GM12874 (cell line): Measurements from ENCODE around the gene C1orf115.

ENCODE experiments used
- CTCF ChIP-seq: IDR thresholded peaks from 2 replicates; pipeline ENCODE4 v1.5.1; 2011; ENCODE audit warnings: low read depth, mild to moderate bottlenecking, control low read depth, low read length, moderate library complexity; ENCODE audit not compliant: insufficient read depth

The C1orf115 gene

GRCh38 chr1:220732621-220733020, 42.5 kb downstream of the C1orf115 start:
- no peak for TF ChIP-seq CTCF

- peak; percentile 83 for TF ChIP-seq CTCF
Measured at GRCh38 chr1:220733086-220733601, 43.0 kb downstream of the C1orf115 start.

GRCh38 chr1:220734571-220735326, 44.6 kb downstream of the C1orf115 start:
- no peak for TF ChIP-seq CTCF

- no peak for TF ChIP-seq CTCF
Measured at GRCh38 chr1:220741349-220741748, 51.2 kb downstream of the C1orf115 start.

GRCh38 chr1:220741825-220742224, 51.7 kb downstream of the C1orf115 start:
- no peak for TF ChIP-seq CTCF

- no peak for TF ChIP-seq CTCF
Measured at GRCh38 chr1:220742520-220742919, 52.4 kb downstream of the C1orf115 start.

- TF ChIP-seq CTCF: no peak
Measured at GRCh38 chr1:220746851-220747250, 56.7 kb downstream of the C1orf115 start.
